ENCODE results near the gene GRAMD2A.

Gene GRAMD2A

DNA sequence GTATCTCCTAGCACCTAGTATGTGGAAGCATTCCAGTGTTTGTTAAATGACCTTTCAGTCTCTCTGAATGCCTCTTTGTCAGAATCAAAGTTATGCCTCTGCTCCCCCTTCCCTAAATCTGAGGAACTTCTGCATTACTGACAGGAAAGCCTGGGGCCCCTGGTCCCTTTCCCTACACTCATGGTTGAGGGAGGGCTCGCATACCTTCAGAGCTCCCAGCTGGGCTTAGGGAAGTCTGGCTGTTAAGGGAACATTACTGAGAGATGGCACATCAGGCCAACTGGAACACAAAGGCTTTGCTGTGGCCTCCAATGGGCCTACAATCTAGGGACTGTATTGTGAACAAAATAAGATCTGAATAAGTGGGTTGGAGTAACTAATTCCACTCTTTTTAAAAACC, 23.1 kb upstream of the GRAMD2A start:
- no peak overlapping the region for H3K4me2 ChIP-seq (ENCODE audit: low read length)
- no peak overlapping the region for H3K4me3 ChIP-seq (ENCODE audit: low read depth, low read length, poor library complexity, severe bottlenecking)
- no peaks in the 10 kb centered on the region for H3K9me3 ChIP-seq (ENCODE audit: low read length)
- TF ChIP-seq, protein P1, sequence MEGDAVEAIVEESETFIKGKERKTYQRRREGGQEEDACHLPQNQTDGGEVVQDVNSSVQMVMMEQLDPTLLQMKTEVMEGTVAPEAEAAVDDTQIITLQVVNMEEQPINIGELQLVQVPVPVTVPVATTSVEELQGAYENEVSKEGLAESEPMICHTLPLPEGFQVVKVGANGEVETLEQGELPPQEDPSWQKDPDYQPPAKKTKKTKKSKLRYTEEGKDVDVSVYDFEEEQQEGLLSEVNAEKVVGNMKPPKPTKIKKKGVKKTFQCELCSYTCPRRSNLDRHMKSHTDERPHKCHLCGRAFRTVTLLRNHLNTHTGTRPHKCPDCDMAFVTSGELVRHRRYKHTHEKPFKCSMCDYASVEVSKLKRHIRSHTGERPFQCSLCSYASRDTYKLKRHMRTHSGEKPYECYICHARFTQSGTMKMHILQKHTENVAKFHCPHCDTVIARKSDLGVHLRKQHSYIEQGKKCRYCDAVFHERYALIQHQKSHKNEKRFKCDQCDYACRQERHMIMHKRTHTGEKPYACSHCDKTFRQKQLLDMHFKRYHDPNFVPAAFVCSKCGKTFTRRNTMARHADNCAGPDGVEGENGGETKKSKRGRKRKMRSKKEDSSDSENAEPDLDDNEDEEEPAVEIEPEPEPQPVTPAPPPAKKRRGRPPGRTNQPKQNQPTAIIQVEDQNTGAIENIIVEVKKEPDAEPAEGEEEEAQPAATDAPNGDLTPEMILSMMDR (IDR thresholded peaks at IDR 0.05; ENCODE audit: low read length): no peak
- TF ChIP-seq EZH2 (IDR thresholded peaks at IDR 0.05; ENCODE audit: borderline replicate concordance, low read length): no peak
- no peak overlapping the region for H3K27ac ChIP-seq (ENCODE audit: low read depth, low read length, poor library complexity, severe bottlenecking)
- H3K27me3 ChIP-seq (ENCODE audit: insufficient read depth, low read length): no peaks in the 10 kb centered on the region
- peaks cover 12% of the 10 kb centered on the region for H3K4me1 ChIP-seq (ENCODE audit: insufficient read depth, low read length, severe bottlenecking)
- no peak overlapping the region for H3K9ac ChIP-seq (ENCODE audit: low read length)
- H3F3A ChIP-seq (ENCODE audit: insufficient read depth, low read length): no peaks in the 10 kb centered on the region
- H4K20me1 ChIP-seq (ENCODE audit: insufficient read depth, low read length): peaks cover 4% of the 10 kb centered on the region; the same call in 1 of the 2 replicates
- no peak overlapping the region for H2AFZ ChIP-seq (ENCODE audit: low read length)
- H3K79me2 ChIP-seq (ENCODE audit: insufficient read depth, low read length): peaks cover 62% of the 10 kb centered on the region
- no peaks in the 10 kb centered on the region for H3K9me2 ChIP-seq (ENCODE audit: low read depth, low read length)
- H3K36me3 ChIP-seq (ENCODE audit: insufficient read depth, low read length): peaks cover 94% of the 10 kb centered on the region

DNA sequence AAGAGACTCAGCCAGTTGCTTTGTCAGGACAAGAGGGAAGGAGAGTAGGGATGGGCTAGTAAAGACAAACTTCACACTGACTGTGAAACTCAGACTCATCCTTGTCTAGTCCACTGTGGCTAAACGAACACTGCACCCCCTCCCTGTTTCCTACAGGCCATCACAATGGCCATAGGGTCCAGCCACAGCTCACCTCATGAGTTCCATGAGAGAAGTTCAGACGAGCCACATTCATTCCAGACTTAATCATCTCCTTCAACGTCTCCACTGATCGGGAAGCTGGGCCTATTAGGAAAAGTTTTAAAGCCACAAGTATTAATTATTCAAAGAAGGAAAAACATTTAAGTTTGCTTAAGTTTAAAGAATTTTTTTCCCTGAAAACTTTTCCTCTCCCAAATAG, 19.6 kb upstream of the GRAMD2A start:
- no peak overlapping the region for H3K4me3 ChIP-seq (ENCODE audit: low read depth, low read length, poor library complexity, severe bottlenecking)
- peaks cover 29% of the 10 kb centered on the region for H3K79me2 ChIP-seq (ENCODE audit: insufficient read depth, low read length)
- H3K27me3 ChIP-seq (ENCODE audit: insufficient read depth, low read length): no peaks in the 10 kb centered on the region
- H3K36me3 ChIP-seq (ENCODE audit: insufficient read depth, low read length): peaks cover 98% of the 10 kb centered on the region
- H3K9me2 ChIP-seq (ENCODE audit: low read depth, low read length): no peaks in the 10 kb centered on the region
- TF ChIP-seq, protein P1 (IDR thresholded peaks at IDR 0.05; ENCODE audit: low read length): no peak
- TF ChIP-seq EZH2 (IDR thresholded peaks at IDR 0.05; ENCODE audit: borderline replicate concordance, low read length): no peak
- H3K9ac ChIP-seq (ENCODE audit: low read length): no peak overlapping the region
- no peaks in the 10 kb centered on the region for H3K9me3 ChIP-seq (ENCODE audit: low read length)
- no peaks in the 10 kb centered on the region for H4K20me1 ChIP-seq (ENCODE audit: insufficient read depth, low read length)
- H3K4me1 ChIP-seq (ENCODE audit: insufficient read depth, low read length, severe bottlenecking): no peaks in the 10 kb centered on the region
- H3K27ac ChIP-seq (ENCODE audit: low read depth, low read length, poor library complexity, severe bottlenecking): no peak overlapping the region
- no peak overlapping the region for H2AFZ ChIP-seq (ENCODE audit: low read length)
- H3K4me2 ChIP-seq (ENCODE audit: low read length): no peak overlapping the region
- no peaks in the 10 kb centered on the region for H3F3A ChIP-seq (ENCODE audit: insufficient read depth, low read length)

DNA sequence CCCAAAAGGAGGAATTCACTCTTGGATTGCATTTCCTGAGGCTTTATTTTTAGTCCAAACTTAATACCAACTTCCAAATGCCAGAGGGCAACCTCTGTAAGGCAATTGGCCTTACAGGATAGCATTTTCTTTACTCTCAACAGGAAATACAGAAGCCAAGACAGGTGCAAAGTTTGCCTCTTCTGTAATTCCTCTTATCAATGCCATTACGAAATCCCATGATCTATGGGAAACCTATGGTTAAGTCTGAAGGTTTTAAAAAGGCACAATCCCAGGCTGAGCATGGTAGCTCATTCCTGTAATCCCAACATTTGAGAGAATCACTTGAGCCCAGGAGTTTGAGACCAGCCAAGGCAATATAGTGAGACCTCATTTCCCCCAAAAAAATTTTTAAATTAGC, 18.5 kb upstream of the GRAMD2A start:
- H3K27ac ChIP-seq (ENCODE audit: low read depth, low read length, poor library complexity, severe bottlenecking): no peak overlapping the region

More for the DNA sequence above, 18.5 kb upstream of the GRAMD2A start:
- Histone ChIP-seq H3K79me2 (ENCODE audit: insufficient read depth, low read length) (peaks cover 18% of the 10 kb centered on the region), H3K4me2 (ENCODE audit: low read length) (no peak overlapping the region), H2AFZ (ENCODE audit: low read length) (no peak overlapping the region), H3K4me1 (ENCODE audit: insufficient read depth, low read length, severe bottlenecking) (no peaks in the 10 kb centered on the region), H3K9ac (ENCODE audit: low read length) (no peak overlapping the region), H3K36me3 (ENCODE audit: insufficient read depth, low read length) (peaks cover 99% of the 10 kb centered on the region), H4K20me1 (ENCODE audit: insufficient read depth, low read length) (no peaks in the 10 kb centered on the region), H3K4me3 (ENCODE audit: low read depth, low read length, poor library complexity, severe bottlenecking) (no peak overlapping the region), H3K9me3 (ENCODE audit: low read length) (no peaks in the 10 kb centered on the region), H3K27me3 (ENCODE audit: insufficient read depth, low read length) (no peaks in the 10 kb centered on the region), H3F3A (ENCODE audit: insufficient read depth, low read length) (no peaks in the 10 kb centered on the region), H3K9me2 (ENCODE audit: low read depth, low read length) (no peaks in the 10 kb centered on the region)
- TF ChIP-seq, protein P1 (IDR thresholded peaks at IDR 0.05; ENCODE audit: low read length): no peak
- no peak for TF ChIP-seq EZH2 (IDR thresholded peaks at IDR 0.05; ENCODE audit: borderline replicate concordance, low read length)
